VCaP (cell line): ENCODE results near the gene IFNL3.
A peak's percentile ranks its signal among the peaks of the same experiment; 100 is the strongest.
"Not testable (repeated sequence)": the region's sequence is repeated elsewhere in the genome, so short reads cannot be mapped to it uniquely, and the experiment has no call there.

Source experiments
- H3K27ac ChIP-seq: fragments of 450-650 bp; 2 replicates; pipeline ENCODE4 v1.5.1; 2017
- TF ChIP-seq, protein P1 (sequence below): fragments of 450-650 bp; conservative IDR thresholded peaks from 2 replicates; pipeline ENCODE4 v1.5.1; 2017; ENCODE audit warnings: mild to moderate bottlenecking, moderate library complexity

IFNL3 gene

DNA sequence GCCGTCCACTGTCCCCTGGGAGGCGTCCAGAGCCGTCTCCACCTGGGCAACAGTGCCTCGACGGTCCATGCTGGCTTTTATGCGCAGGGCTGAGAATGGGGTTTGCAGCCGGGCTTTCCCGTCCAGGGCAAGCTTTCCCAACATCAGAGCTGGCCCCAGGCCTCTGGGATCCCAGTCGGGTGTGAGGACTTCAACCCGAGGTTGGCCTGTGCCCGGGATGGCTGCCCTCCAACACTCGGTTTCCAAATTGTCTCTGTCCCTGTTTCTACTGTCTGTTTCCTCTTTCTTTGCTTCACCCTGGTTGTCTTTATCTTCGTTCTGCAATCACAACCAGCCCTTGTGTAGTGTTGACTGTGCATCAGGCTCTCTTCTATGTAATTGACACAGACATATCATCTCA, 4.0 kb upstream of the IFNL3 start, which contains the start of gene IFNL4:
TSS of gene IFNL4 (minus strand) at position 51 of the 400 bp plus-strand sequence.
- TF ChIP-seq, protein P1, sequence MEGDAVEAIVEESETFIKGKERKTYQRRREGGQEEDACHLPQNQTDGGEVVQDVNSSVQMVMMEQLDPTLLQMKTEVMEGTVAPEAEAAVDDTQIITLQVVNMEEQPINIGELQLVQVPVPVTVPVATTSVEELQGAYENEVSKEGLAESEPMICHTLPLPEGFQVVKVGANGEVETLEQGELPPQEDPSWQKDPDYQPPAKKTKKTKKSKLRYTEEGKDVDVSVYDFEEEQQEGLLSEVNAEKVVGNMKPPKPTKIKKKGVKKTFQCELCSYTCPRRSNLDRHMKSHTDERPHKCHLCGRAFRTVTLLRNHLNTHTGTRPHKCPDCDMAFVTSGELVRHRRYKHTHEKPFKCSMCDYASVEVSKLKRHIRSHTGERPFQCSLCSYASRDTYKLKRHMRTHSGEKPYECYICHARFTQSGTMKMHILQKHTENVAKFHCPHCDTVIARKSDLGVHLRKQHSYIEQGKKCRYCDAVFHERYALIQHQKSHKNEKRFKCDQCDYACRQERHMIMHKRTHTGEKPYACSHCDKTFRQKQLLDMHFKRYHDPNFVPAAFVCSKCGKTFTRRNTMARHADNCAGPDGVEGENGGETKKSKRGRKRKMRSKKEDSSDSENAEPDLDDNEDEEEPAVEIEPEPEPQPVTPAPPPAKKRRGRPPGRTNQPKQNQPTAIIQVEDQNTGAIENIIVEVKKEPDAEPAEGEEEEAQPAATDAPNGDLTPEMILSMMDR = no peak
- H3K27ac ChIP-seq = no peak within 1 kb of the TSS

- H3K27ac ChIP-seq = no peak overlapping the region
Measured at GRCh38 chr19:39247701-39248664, 3.2 kb upstream of the IFNL3 start.

GRCh38 chr19:39246951-39247669, 2.3 kb upstream of the IFNL3 start:
- no peak overlapping the region for H3K27ac ChIP-seq
- TF ChIP-seq, protein P1 = no peak

More at GRCh38 chr19:39247701-39248664, 3.2 kb upstream of the IFNL3 start:
- TF ChIP-seq, protein P1 = no peak

GRCh38 chr19:39245166-39245565, 360 bp upstream of the IFNL3 start:
- not testable (repeated sequence) for H3K27ac ChIP-seq

- not testable (repeated sequence) for H3K27ac ChIP-seq
Measured at GRCh38 chr19:39243741-39244140, 1.1 kb downstream of the IFNL3 start.

DNA sequence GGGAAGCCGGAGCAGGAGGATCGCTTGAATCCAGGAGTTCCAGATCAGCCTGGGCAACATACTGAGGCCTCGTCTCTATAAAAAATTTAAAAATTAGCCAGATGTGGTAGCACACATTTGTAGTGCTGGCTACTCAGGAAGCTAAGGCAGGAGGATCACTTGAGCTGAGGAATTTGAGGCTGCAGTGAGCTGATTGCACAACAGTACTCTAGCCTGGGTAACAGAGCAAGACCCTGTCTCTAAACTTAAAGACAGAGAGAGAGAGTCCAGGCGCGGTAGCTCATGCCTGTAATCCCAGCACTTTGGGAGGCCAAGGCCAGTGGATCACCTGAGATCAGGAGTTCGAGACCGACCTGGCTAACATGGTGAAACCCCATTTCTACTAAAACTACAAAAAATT, 4.4 kb downstream of the IFNL3 start:
- TF ChIP-seq, protein P1 = no peak
- no peak overlapping the region for H3K27ac ChIP-seq

DNA sequence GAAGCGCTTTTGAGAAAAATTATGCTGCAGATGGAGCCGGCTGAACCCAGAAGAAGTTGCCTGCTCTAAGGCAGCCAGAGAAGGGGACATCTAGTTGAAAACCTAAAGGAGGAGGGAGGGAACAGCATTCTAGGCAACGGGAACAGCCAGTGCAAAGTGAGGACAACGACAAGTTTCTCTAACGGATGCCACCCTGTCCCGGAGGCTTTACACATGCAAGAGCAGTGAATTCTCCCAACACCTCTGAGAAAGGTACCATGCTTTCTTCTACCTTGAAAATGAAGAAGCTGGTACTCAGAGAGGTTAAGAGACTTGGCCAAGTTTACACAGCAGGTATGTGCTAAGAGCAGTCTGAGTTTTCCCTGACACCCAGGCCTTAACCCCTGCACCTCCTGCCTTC, 5.9 kb downstream of the IFNL3 start:
- TF ChIP-seq, protein P1 = no peak
- no peak overlapping the region for H3K27ac ChIP-seq

GRCh38 chr19:39238209-39238608, 6.6 kb downstream of the IFNL3 start:
- TF ChIP-seq, protein P1 = no peak
- peak overlapping the region; percentile 67 for H3K27ac ChIP-seq
